ENCODE results near the gene CCDC92B.
A peak's percentile ranks its signal among the peaks of the same experiment; 100 is the strongest.
"Not testable (repeated sequence)": the region's sequence is repeated elsewhere in the genome, so short reads cannot be mapped to it uniquely, and the experiment has no call there.

CCDC92B gene

GRCh38 chr17:2701996-2702741, 47.3 kb downstream of the CCDC92B start:
- ATAC-seq (replicated peaks; ENCODE audit: extremely low read depth, poor library complexity, severe bottlenecking) (peak; percentile 43), DNase-seq (ENCODE audit: low spot score in 2 of 2) (no peak)
- no peaks in the 10 kb centered on the region for H3K9me3 Mint-ChIP-seq
- peaks cover 11% of the 10 kb centered on the region for H3K36me3 Mint-ChIP-seq (ENCODE audit: insufficient read depth)
- peak overlapping the region; percentile 20 for H3K4me3 Mint-ChIP-seq
- peaks cover 23% of the 10 kb centered on the region for H3K4me1 Mint-ChIP-seq
- H3K27ac Mint-ChIP-seq (ENCODE audit: low read depth) = peak overlapping the region; percentile 35
- no peaks in the 10 kb centered on the region for H3K27me3 Mint-ChIP-seq

- DNase-seq (ENCODE audit: low spot score in 2 of 2) (no peak), ATAC-seq (replicated peaks; ENCODE audit: extremely low read depth, poor library complexity, severe bottlenecking) (no peak)
- Mint-ChIP-seq H3K27me3 (no peaks in the 10 kb centered on the region), H3K4me3 (no peak overlapping the region), H3K4me1 (peaks cover 15% of the 10 kb centered on the region), H3K9me3 (no peaks in the 10 kb centered on the region), H3K27ac (ENCODE audit: low read depth) (no peak overlapping the region), H3K36me3 (ENCODE audit: insufficient read depth) (peaks cover 12% of the 10 kb centered on the region)
Observed at GRCh38 chr17:2701161-2701995, 48.1 kb downstream of the CCDC92B start.

GRCh38 chr17:2700491-2701141, 48.8 kb downstream of the CCDC92B start:
- Mint-ChIP-seq H3K4me3 (no peak overlapping the region), H3K4me1 (peaks cover 10% of the 10 kb centered on the region), H3K27ac (ENCODE audit: low read depth) (no peak overlapping the region), H3K36me3 (ENCODE audit: insufficient read depth) (peaks cover 12% of the 10 kb centered on the region), H3K27me3 (no peaks in the 10 kb centered on the region), H3K9me3 (no peaks in the 10 kb centered on the region)
- DNase-seq (ENCODE audit: low spot score in 2 of 2) = no peak
- no peak for ATAC-seq (replicated peaks; ENCODE audit: extremely low read depth, poor library complexity, severe bottlenecking)

- H3K27me3 Mint-ChIP-seq = no peaks in the 10 kb centered on the region
- no peak overlapping the region for H3K27ac Mint-ChIP-seq (ENCODE audit: low read depth)
- H3K4me3 Mint-ChIP-seq = no peak overlapping the region
- no peaks in the 10 kb centered on the region for H3K9me3 Mint-ChIP-seq
- DNase-seq (ENCODE audit: low spot score in 2 of 2) = no peak
- peaks cover 12% of the 10 kb centered on the region for H3K36me3 Mint-ChIP-seq (ENCODE audit: insufficient read depth)
- peaks cover 5% of the 10 kb centered on the region for H3K4me1 Mint-ChIP-seq
- no peak for ATAC-seq (replicated peaks; ENCODE audit: extremely low read depth, poor library complexity, severe bottlenecking)
Observed at GRCh38 chr17:2700030-2700490, 49.4 kb downstream of the CCDC92B start.

GRCh38 chr17:2699216-2699805, 50.1 kb downstream of the CCDC92B start:
- not testable (repeated sequence) for H3K27me3 Mint-ChIP-seq; H3K4me1 Mint-ChIP-seq; H3K4me3 Mint-ChIP-seq; DNase-seq (ENCODE audit: low spot score in 2 of 2); H3K9me3 Mint-ChIP-seq; H3K27ac Mint-ChIP-seq (ENCODE audit: low read depth); ATAC-seq (replicated peaks; ENCODE audit: extremely low read depth, poor library complexity, severe bottlenecking)
- H3K36me3 Mint-ChIP-seq (ENCODE audit: insufficient read depth) = peaks cover 12% of the 10 kb centered on the region

GRCh38 chr17:2697611-2698162, 51.8 kb downstream of the CCDC92B start:
- peaks cover 8% of the 10 kb centered on the region for H3K4me1 Mint-ChIP-seq
- H3K27me3 Mint-ChIP-seq = no peaks in the 10 kb centered on the region
- DNase-seq (ENCODE audit: low spot score in 2 of 2) (no peak), ATAC-seq (replicated peaks; ENCODE audit: extremely low read depth, poor library complexity, severe bottlenecking) (no peak)
- no peaks in the 10 kb centered on the region for H3K9me3 Mint-ChIP-seq
- no peak overlapping the region for H3K4me3 Mint-ChIP-seq
- peaks cover 10% of the 10 kb centered on the region for H3K36me3 Mint-ChIP-seq (ENCODE audit: insufficient read depth)
- H3K27ac Mint-ChIP-seq (ENCODE audit: low read depth) = peak overlapping the region; percentile 59

- Mint-ChIP-seq H3K9me3 (no peaks in the 10 kb centered on the region), H3K4me1 (peaks cover 8% of the 10 kb centered on the region), H3K27ac (ENCODE audit: low read depth) (no peak overlapping the region), H3K4me3 (no peak overlapping the region), H3K27me3 (no peaks in the 10 kb centered on the region), H3K36me3 (ENCODE audit: insufficient read depth) (peaks cover 9% of the 10 kb centered on the region)
- no peak for DNase-seq (ENCODE audit: low spot score in 2 of 2)
- ATAC-seq (replicated peaks; ENCODE audit: extremely low read depth, poor library complexity, severe bottlenecking) = no peak
Observed at GRCh38 chr17:2695961-2696760, 53.3 kb downstream of the CCDC92B start.

- Mint-ChIP-seq H3K4me3 (no peak overlapping the region), H3K9me3 (no peaks in the 10 kb centered on the region), H3K27me3 (no peaks in the 10 kb centered on the region), H3K36me3 (ENCODE audit: insufficient read depth) (peaks cover 13% of the 10 kb centered on the region), H3K27ac (ENCODE audit: low read depth) (no peak overlapping the region), H3K4me1 (peaks cover 8% of the 10 kb centered on the region)
- ATAC-seq (replicated peaks; ENCODE audit: extremely low read depth, poor library complexity, severe bottlenecking) (no peak), DNase-seq (ENCODE audit: low spot score in 2 of 2) (no peak)
Observed at GRCh38 chr17:2695243-2695960, 54.0 kb downstream of the CCDC92B start.

GRCh38 chr17:2694381-2695242, 54.8 kb downstream of the CCDC92B start:
- H3K27ac Mint-ChIP-seq (ENCODE audit: low read depth) = peak overlapping the region; percentile 41
- DNase-seq (ENCODE audit: low spot score in 2 of 2) (no peak), ATAC-seq (replicated peaks; ENCODE audit: extremely low read depth, poor library complexity, severe bottlenecking) (no peak)
- peaks cover 8% of the 10 kb centered on the region for H3K4me1 Mint-ChIP-seq
- H3K4me3 Mint-ChIP-seq = peak overlapping the region; percentile 75
- no peaks in the 10 kb centered on the region for H3K9me3 Mint-ChIP-seq
- H3K27me3 Mint-ChIP-seq = no peaks in the 10 kb centered on the region
- peaks cover 11% of the 10 kb centered on the region for H3K36me3 Mint-ChIP-seq (ENCODE audit: insufficient read depth)

- peak overlapping the region; percentile 41 for H3K27ac Mint-ChIP-seq (ENCODE audit: low read depth)
- H3K27me3 Mint-ChIP-seq = no peaks in the 10 kb centered on the region
- H3K4me3 Mint-ChIP-seq = peak overlapping the region; percentile 75
- DNase-seq (ENCODE audit: low spot score in 2 of 2) (peak in 1 of 2 donors; percentile 31), ATAC-seq (replicated peaks; ENCODE audit: extremely low read depth, poor library complexity, severe bottlenecking) (peak; percentile 53)
- no peaks in the 10 kb centered on the region for H3K9me3 Mint-ChIP-seq
- peaks cover 16% of the 10 kb centered on the region for H3K36me3 Mint-ChIP-seq (ENCODE audit: insufficient read depth)
- peaks cover 17% of the 10 kb centered on the region for H3K4me1 Mint-ChIP-seq
Observed at GRCh38 chr17:2693561-2694380, 55.7 kb downstream of the CCDC92B start.

Measured in central memory CD8-positive, alpha-beta T cell (primary cell).